ENCODE measurements around the gene PCDH9.

DNA sequence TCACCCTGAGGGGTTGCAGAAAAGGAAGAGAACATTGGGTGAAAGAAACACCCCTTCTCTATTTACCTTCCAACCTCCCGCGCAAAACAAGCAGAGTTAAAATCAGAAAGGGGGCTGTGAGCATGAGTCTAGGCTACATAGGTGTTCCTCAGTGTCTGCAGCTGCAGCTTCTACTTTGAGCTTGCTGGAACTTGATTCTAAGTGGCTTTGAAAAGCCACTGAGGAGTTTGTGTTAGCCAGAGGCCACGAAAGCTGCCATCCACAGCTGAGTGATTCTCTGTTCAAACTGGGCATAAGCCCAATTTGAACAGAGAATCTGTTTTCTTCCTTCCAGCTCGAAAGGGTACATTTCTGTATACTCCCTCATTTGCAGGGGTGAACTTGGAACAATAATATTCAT is 343.9 kb downstream of the PCDH9 start:
- no peak for TF ChIP-seq CTCF (conservative IDR thresholded peaks at IDR 0.05 in 1 of 2, IDR thresholded peaks at IDR 0.05 in 1 of 2; ENCODE audit: extremely low read depth in 1 of 2, insufficient read depth in 1 of 2, low read depth in 1 of 2, low read length in 2 of 2)
- TF ChIP-seq EZH2 (IDR thresholded peaks at IDR 0.05; ENCODE audit: borderline replicate concordance, low read length), result no peak

Measured in mammary epithelial cell (primary cell).